Prostate gland (tissue), 2 donors: ENCODE data around the gene PLEKHF1. TPM values are rescaled to one million over a fixed set of nuclear protein-coding genes. Genes with fewer than 3 reads are reported as not detected.
"Not testable (repeated sequence)": the region's sequence is repeated elsewhere in the genome, so short reads cannot be mapped to it uniquely, and the experiment has no call there.

Experiments used
- DNase-seq: peaks from one replicate; pipeline ENCODE4 v3.0.0-alpha.2; 2019; ENCODE audit warnings: low spot score
- H3K27ac ChIP-seq, 2 donors: fragments of 200-600 bp; sonication (generic); 2 replicates each; pipeline ENCODE4 v1.5.1; 2017 to 2019
- H3K27me3 ChIP-seq: fragments of 200-600 bp; sonication (generic); replicated peaks from 2 replicates; pipeline ENCODE4 v1.5.1; 2019; ENCODE audit not compliant: insufficient read depth
- H3K36me3 ChIP-seq, 2 donors: fragments of 200-600 bp; sonication (generic); 1 replicate in 1 of 2; 2 replicates in 1 of 2; pipeline versions ENCODE4 v1.5.1 to v1.8.1; 2017 to 2019
- H3K4me1 ChIP-seq: fragments of 200-600 bp; sonication (generic); replicated peaks from 2 replicates; pipeline ENCODE4 v1.5.1; 2019
- H3K4me3 ChIP-seq, 2 donors: fragments of 200-600 bp; sonication (generic); 2 replicates each; pipeline ENCODE4 v1.5.1; 2017 to 2019
- H3K9me3 ChIP-seq: fragments of 200-600 bp; sonication (generic); 2 replicates; pipeline ENCODE4 v1.5.1; 2017
- POLR2A ChIP-seq: fragments of 450-650 bp; IDR thresholded peaks from one replicate; pipeline ENCODE4 v1.6.1; 2016; ENCODE audit warnings: antibody characterized with exemption, mild to moderate bottlenecking
- POLR2AphosphoS5 ChIP-seq: sonication (generic); formaldehyde crosslinking; IDR thresholded peaks from one replicate; pipeline ENCODE4 v1.6.1; 2017; ENCODE audit warnings: antibody characterized with exemption
- WGBS: methylation state at CpG from one replicate; pipeline ENCODE4 v1.1.5; 2018; 5-methylcytosine and 5-hydroxymethylcytosine counted together
- intact Hi-C: fragments of 100-400 bp; cut with DNase I; formaldehyde crosslinking; loops from one replicate; pipeline ENCODE4 v1.14.2; 2022
- total RNA-seq, 2 donors: library from RNA; depleted of rRNA; stranded (reverse); fragments of >200 nt; gene quantifications; one replicate each; pipeline ENCODE4 v1.1.0, GENCODE V29; 2016
- TF ChIP-seq, protein P1 (sequence below), 4 experiments: fragments of 200-600 bp in 2 of 4; fragments of 450-650 bp in 2 of 4; sonication (generic) in 2 of 4; IDR thresholded peaks; 1 replicate in 3 of 4; 2 replicates in 1 of 4; pipeline ENCODE4 v1.5.1; 2016 to 2019; ENCODE audit warnings: antibody characterized with exemption in 4 of 4, mild to moderate bottlenecking in 2 of 4, moderate library complexity in 2 of 4

The PLEKHF1 gene
- total RNA-seq, 2 donors from 2014 or later: 64.3 to 64.4 TPM

DNA sequence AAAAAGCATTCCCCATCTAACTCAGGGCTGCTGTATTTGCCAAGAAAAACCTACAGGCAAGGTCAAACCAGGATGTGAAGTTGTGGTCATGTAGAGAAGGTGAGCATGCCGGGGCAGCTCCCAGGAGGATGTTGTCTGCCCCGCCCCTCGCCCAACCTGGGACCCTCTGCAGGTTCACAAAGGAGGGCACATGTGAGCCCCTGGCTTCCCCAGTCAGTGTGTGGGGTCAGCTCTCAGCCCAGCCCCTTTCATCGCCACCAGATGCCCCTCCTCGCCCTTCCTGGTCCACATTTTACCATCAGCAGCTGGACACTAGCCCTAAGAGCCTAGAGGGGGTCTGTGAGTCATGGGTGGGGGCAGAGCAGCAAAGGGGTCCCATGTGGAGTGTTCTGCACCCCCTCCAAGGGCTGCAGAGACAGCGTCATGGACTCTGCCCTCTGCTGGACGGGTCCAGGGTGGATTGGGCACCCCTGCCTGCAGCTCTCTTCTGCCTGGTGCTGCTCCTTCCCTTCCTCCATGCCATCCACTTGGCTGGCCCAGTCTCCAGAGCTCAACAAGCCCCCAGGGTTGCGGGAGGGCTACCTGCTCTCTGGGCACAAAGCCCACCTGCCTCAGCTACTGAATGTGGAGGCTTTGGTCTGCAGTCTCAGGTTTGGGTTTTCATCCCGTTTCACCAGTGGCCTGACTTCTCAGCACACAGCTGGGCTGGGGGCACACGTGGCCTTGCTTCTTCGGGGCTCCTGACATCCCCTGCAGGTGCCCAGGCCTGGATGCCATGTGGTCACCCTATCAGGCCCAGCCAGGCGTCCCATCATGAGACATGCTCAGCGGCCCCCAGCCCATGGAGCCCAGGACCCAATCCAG lies 3.7 kb downstream of the PLEKHF1 start:
- peaks cover 0 to 1% of the 10 kb centered on the region in 2 donors for H3K36me3 ChIP-seq
- WGBS: 79% methylated on average over 13 of the region's 13 CpGs
- no peak for DNase-seq
- intact Hi-C loops: loop anchor here (10.0 kb wide), 1 partner anchor 46 kb away; the partner anchor contains the start of gene C19orf12
- H3K4me3 ChIP-seq: no peak overlapping the region
- no peaks in the 10 kb centered on the region for H3K27me3 ChIP-seq
- H3K9me3 ChIP-seq: no peaks in the 10 kb centered on the region
- H3K27ac ChIP-seq: peak overlapping the region; percentile 89 to 91
- H3K4me1 ChIP-seq: peaks cover 38% of the 10 kb centered on the region
- TF ChIP-seq POLR2AphosphoS5 (no peak), POLR2A (no peak)
- TF ChIP-seq, protein P1, sequence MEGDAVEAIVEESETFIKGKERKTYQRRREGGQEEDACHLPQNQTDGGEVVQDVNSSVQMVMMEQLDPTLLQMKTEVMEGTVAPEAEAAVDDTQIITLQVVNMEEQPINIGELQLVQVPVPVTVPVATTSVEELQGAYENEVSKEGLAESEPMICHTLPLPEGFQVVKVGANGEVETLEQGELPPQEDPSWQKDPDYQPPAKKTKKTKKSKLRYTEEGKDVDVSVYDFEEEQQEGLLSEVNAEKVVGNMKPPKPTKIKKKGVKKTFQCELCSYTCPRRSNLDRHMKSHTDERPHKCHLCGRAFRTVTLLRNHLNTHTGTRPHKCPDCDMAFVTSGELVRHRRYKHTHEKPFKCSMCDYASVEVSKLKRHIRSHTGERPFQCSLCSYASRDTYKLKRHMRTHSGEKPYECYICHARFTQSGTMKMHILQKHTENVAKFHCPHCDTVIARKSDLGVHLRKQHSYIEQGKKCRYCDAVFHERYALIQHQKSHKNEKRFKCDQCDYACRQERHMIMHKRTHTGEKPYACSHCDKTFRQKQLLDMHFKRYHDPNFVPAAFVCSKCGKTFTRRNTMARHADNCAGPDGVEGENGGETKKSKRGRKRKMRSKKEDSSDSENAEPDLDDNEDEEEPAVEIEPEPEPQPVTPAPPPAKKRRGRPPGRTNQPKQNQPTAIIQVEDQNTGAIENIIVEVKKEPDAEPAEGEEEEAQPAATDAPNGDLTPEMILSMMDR (IDR thresholded peaks at IDR 0.05): no peak

DNA sequence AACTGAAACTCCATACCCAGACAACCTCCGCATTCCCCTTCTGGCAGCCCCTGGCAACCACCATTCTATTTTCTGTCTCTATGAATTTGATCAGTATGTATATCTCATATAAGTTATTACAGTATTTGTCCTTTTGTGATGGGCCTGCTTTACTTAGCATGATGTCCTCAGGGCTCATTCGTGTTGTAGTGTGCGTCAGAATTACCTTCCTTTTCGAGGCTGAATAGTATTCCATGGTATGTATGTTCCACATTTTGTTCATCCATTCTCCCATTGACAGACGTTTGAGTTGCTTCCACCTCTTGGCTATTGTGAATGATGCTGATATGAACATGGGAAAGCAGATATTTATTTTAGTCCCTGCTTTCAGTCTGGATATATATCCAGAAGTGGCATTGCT lies 5.0 kb downstream of the PLEKHF1 start:
- Histone ChIP-seq H3K27ac (peak overlapping the region; percentile 49 to 60), H3K36me3 (peaks cover 8 to 14% of the 10 kb centered on the region in 2 donors), H3K9me3 (no peaks in the 10 kb centered on the region), H3K4me3 (no peak overlapping the region), H3K27me3 (no peaks in the 10 kb centered on the region), H3K4me1 (peaks cover 43% of the 10 kb centered on the region)
- TF ChIP-seq, protein P1 (IDR thresholded peaks at IDR 0.05): no peak
- no peak for TF ChIP-seq POLR2AphosphoS5
- intact Hi-C loops: no loop called here
- WGBS: 96% methylated on average over 5 of the region's 5 CpGs
- no peak for DNase-seq

DNA sequence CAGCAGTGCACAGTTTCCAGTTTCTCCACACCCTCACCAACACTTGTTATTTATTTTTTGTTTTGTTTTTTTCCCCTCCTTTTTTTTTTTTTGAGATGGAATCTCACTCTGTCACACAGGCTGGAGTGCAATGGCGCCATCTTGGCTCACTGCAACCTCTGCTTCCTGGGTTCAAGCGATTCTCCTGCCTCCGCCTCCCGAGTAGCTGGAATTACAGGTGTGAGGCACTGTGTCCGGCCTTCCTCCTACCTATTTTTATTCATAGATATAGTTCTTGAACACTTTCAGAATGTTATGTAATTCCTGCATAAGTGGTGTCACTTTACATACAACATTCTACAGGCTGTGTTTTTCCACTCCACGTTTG lies 5.7 kb downstream of the PLEKHF1 start:
- WGBS: 47% methylated on average over 6 of the region's 6 CpGs
- H3K4me3 ChIP-seq, H3K9me3 ChIP-seq, DNase-seq, intact Hi-C loops, H3K27me3 ChIP-seq: not testable (repeated sequence)
- Histone ChIP-seq H3K4me1 (peaks cover 49% of the 10 kb centered on the region), H3K27ac (peak overlapping the region; percentile 49 to 60), H3K36me3 (peaks cover 13 to 20% of the 10 kb centered on the region in 2 donors)

DNA sequence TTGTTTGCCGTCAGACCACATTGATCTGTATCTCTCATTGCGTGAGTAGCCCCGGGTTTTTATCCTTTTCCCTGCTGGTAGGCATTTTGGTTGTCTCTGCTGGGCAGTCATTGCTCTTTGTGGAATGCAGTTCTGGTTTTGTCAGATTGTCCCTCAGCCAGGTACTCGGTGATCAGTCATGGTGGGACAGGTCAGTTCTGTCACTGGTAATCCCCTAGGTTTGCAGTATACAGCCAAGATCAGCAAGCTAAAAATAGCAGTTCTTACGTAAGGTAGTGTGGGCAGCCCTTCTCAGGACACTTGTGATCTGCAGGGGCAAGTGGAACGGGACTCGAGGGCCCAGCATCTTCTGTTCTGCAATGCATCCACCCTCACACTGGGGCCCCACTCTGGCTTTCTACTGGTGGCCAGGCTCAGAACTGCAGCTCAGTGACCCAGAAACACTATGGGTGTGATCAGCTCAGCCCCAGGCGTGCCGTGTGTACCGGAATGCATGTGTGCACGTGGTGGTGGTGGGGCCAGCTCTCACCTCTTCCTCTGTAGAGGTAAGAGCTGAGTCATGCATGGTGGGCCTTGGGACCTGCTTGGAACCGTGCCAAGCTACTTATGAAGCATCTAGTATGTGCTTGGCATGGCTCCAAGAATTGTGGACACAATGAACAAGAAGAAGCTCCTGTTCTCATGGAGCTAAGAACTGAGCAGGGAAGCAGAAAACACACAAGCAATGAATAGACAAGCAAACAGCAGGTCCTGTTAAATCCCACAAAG lies 6.3 kb downstream of the PLEKHF1 start:
- H3K4me3 ChIP-seq: no peak overlapping the region
- TF ChIP-seq POLR2A (no peak), POLR2AphosphoS5 (peak; percentile 69)
- TF ChIP-seq, protein P1 (IDR thresholded peaks at IDR 0.05): peak in 1 of 4 experiments; percentile 7

DNA sequence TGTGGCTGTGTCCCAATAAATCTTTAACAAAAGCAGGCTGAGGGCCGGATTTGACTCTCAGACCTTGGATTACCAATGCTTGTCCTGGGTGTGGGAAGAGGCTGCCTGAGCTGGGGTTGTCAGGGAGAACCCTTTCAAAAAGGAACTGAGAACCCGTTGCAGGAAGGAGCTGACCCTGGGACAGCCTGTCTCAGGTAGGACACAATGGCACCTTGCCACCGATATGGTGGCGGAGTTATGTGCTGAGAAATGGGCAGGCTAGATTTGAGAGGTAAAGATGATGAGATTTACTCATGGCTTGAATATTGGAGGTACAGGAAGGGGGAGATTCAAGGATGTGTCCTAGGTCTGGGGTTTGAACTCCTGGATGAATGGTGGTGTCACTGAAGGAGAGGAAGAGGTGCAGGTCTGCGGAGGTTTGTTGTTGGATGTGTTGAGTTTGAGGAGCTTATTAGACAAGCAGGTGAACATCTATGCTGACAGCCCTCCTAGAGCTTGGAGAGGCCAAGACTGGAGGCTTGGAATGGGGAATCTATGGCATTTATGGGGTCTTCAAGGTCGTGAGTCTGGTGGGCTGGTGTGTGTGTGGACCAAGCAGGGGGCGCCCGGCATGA lies 7.2 kb downstream of the PLEKHF1 start:
- H3K27me3 ChIP-seq: no peaks in the 10 kb centered on the region
- intact Hi-C loops: no loop called here
- no peak for DNase-seq
- H3K9me3 ChIP-seq: no peaks in the 10 kb centered on the region
- TF ChIP-seq POLR2AphosphoS5 (no peak), POLR2A (no peak)
- TF ChIP-seq, protein P1 (IDR thresholded peaks at IDR 0.05): no peak
- WGBS: 84% methylated on average over 8 of the region's 8 CpGs
- H3K4me3 ChIP-seq: no peak overlapping the region
- peaks cover 55% of the 10 kb centered on the region for H3K4me1 ChIP-seq
- peak overlapping the region; percentile 49 to 60 for H3K27ac ChIP-seq
- H3K36me3 ChIP-seq: peaks cover 13 to 20% of the 10 kb centered on the region in 2 donors

More for the DNA sequence above, 6.3 kb downstream of the PLEKHF1 start:
- H3K27ac ChIP-seq: peak overlapping the region; percentile 49 to 60
- WGBS: 39% methylated on average over 12 of the region's 12 CpGs
- no peaks in the 10 kb centered on the region for H3K9me3 ChIP-seq
- H3K4me1 ChIP-seq: peaks cover 54% of the 10 kb centered on the region
- no peaks in the 10 kb centered on the region for H3K27me3 ChIP-seq
- DNase-seq: peak; percentile 54
- intact Hi-C loops: no loop called here
- H3K36me3 ChIP-seq: peaks cover 13 to 20% of the 10 kb centered on the region in 2 donors
